GM21390 (cell line): ENCODE measurements around the gene OTUB2.
A peak's percentile ranks its signal among the peaks of the same experiment; 100 is the strongest.

Experiments
- ATAC-seq: cut with Tn5 transposase; IDR thresholded peaks from one replicate; pipeline ENCODE4 v1.9.1; 2021; ENCODE audit not compliant: unreplicated experiment

Gene OTUB2

GRCh38 chr14:94020267-94020666 is 5.9 kb upstream of the OTUB2 start:
- no peak for ATAC-seq

GRCh38 chr14:94021001-94021400 is 5.1 kb upstream of the OTUB2 start:
- ATAC-seq, result no peak

GRCh38 chr14:94021416-94022157 is 4.6 kb upstream of the OTUB2 start:
- ATAC-seq, result no peak

GRCh38 chr14:94022532-94023411 is 3.4 kb upstream of the OTUB2 start:
- no peak for ATAC-seq

GRCh38 chr14:94024549-94024948 is 1.6 kb upstream of the OTUB2 start:
- ATAC-seq, result no peak

GRCh38 chr14:94025720-94026119 is 420 bp upstream of the OTUB2 start:
- ATAC-seq, result no peak

- no peak for ATAC-seq
Observed at GRCh38 chr14:94026889-94027469, 839 bp downstream of the OTUB2 start.

GRCh38 chr14:94027566-94028449 is 1.7 kb downstream of the OTUB2 start:
- ATAC-seq, result no peak

GRCh38 chr14:94028450-94028826 is 2.3 kb downstream of the OTUB2 start:
- no peak for ATAC-seq

GRCh38 chr14:94029265-94029664 is 3.1 kb downstream of the OTUB2 start:
- ATAC-seq, result no peak

GRCh38 chr14:94029671-94030203 is 3.6 kb downstream of the OTUB2 start:
- ATAC-seq, result no peak

- no peak for ATAC-seq
Observed at GRCh38 chr14:94030571-94030970, 4.4 kb downstream of the OTUB2 start.

GRCh38 chr14:94031161-94031882 is 5.2 kb downstream of the OTUB2 start:
- no peak for ATAC-seq

- no peak for ATAC-seq
Observed at GRCh38 chr14:94031883-94032279, 5.7 kb downstream of the OTUB2 start.

- no peak for ATAC-seq
Observed at GRCh38 chr14:94034886-94035285, 8.7 kb downstream of the OTUB2 start.

- ATAC-seq, result peak; percentile 94
Observed at GRCh38 chr14:94036313-94037167, 10.4 kb downstream of the OTUB2 start.

- no peak for ATAC-seq
Observed at GRCh38 chr14:94037954-94038353, 11.8 kb downstream of the OTUB2 start.

- no peak for ATAC-seq
Observed at GRCh38 chr14:94038510-94038909, 12.4 kb downstream of the OTUB2 start.
